Loucy (cell line): ENCODE data around the gene KCNQ5.

Source experiments
- EZH2phosphoT487 ChIP-seq: fragments of 200-600 bp; IDR thresholded peaks from 2 replicates; pipeline ENCODE4 v1.6.1; 2018; ENCODE audit warnings: antibody characterized with exemption, mild to moderate bottlenecking, moderate library complexity, borderline replicate concordance
- TF ChIP-seq, protein P1 (sequence below): fragments of 200-600 bp; sonication (generic); conservative IDR thresholded peaks from 2 replicates; pipeline ENCODE4 v1.5.1; 2014; ENCODE audit warnings: mild to moderate bottlenecking, antibody characterized with exemption, low read length

DNA sequence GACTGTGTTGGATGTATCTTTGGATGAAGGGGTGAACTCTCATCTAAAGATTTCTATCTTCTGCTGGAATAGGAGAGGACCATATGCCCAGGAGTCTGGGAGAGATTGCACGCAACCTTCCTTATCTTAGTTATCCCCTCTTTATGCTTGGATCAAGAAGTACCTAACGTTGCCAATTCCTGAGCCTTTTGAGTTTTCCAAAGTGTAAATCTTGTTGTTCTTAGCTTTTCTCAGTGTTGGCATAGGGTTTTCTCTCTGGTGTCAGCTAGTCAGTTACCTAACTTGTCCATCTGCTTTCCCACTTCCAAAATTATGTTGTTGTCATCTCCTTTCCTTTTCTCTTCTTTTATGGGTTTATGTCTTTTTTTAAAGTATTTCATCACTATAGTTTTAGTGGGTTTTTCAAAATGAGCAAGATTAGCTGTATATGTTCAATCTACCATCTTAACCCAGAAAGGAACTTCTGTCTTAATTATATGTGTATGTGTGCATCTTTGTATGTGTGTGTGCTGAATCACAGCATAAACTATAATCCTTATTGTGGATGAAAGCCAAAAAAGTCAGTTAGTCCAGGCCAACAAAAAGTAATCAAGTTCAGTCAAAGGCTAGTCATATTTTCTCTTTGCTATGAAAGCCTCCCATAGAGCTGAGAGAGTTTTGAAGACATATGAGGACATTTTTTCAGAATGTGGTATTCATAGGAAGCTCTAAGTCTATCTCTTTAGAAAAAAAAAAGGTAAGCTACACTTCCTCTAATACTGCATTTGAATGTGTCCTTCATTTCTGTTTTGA lies 531.3 kb downstream of the KCNQ5 start:
- TF ChIP-seq, protein P1, sequence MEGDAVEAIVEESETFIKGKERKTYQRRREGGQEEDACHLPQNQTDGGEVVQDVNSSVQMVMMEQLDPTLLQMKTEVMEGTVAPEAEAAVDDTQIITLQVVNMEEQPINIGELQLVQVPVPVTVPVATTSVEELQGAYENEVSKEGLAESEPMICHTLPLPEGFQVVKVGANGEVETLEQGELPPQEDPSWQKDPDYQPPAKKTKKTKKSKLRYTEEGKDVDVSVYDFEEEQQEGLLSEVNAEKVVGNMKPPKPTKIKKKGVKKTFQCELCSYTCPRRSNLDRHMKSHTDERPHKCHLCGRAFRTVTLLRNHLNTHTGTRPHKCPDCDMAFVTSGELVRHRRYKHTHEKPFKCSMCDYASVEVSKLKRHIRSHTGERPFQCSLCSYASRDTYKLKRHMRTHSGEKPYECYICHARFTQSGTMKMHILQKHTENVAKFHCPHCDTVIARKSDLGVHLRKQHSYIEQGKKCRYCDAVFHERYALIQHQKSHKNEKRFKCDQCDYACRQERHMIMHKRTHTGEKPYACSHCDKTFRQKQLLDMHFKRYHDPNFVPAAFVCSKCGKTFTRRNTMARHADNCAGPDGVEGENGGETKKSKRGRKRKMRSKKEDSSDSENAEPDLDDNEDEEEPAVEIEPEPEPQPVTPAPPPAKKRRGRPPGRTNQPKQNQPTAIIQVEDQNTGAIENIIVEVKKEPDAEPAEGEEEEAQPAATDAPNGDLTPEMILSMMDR = no peak
- no peak for TF ChIP-seq EZH2phosphoT487
